Measurements from ENCODE around the gene LRP1B.

DNA sequence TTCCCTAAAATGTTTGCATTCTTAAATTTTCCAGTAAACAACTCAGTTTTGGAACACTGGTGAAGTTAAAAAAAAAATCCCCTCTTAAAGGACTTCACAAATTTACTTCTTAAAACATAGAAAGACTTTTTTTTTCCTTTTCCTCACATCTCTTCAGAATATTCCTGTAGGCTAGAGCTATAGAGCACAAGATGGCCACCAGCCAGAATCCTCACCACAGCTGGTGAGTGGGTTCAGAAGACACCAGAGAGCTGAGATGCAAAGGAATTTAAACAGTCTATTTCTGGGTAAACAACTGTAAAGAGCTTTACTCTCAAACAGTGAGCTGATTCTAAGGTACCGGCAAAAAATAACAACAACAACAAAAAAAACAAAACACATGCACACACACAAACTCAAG is 252.8 kb downstream of the LRP1B start:
- TF ChIP-seq EP300 (IDR thresholded peaks at IDR 0.05; ENCODE audit: borderline replicate concordance in 1 of 2, low read depth in 2 of 2, low read length in 2 of 2) (no peak), TAF1 (IDR thresholded peaks at IDR 0.05; ENCODE audit: low read depth, low read length) (no peak), POLR2AphosphoS5 (IDR thresholded peaks at IDR 0.05; ENCODE audit: low read depth, low read length) (no peak), PHF8 (conservative IDR thresholded peaks at IDR 0.05; ENCODE audit: low read depth, low read length) (no peak), CTCF (IDR thresholded peaks at IDR 0.05; ENCODE audit: control extremely low read depth in 1 of 3, insufficient read depth in 1 of 3, low read depth in 1 of 3, low read length in 3 of 3) (no peak), POLR2A (IDR thresholded peaks at IDR 0.05; ENCODE audit: control extremely low read depth in 1 of 2, low read depth in 2 of 2, low read length in 2 of 2) (no peak)
- TF ChIP-seq, protein P1, sequence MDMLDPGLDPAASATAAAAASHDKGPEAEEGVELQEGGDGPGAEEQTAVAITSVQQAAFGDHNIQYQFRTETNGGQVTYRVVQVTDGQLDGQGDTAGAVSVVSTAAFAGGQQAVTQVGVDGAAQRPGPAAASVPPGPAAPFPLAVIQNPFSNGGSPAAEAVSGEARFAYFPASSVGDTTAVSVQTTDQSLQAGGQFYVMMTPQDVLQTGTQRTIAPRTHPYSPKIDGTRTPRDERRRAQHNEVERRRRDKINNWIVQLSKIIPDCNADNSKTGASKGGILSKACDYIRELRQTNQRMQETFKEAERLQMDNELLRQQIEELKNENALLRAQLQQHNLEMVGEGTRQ (IDR thresholded peaks at IDR 0.05; ENCODE audit: low read length) = no peak
- TF ChIP-seq, protein P2, sequence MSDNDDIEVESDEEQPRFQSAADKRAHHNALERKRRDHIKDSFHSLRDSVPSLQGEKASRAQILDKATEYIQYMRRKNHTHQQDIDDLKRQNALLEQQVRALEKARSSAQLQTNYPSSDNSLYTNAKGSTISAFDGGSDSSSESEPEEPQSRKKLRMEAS (IDR thresholded peaks at IDR 0.05) = no peak

Data from H1 (cell line).